ENCODE measurements around the gene TRHDE. TPM values are rescaled to one million over a fixed set of nuclear protein-coding genes. Genes with fewer than 3 reads are reported as not detected.

TRHDE gene
- total and polyA plus RNA-seq, 2 donors (not counting 1 experiment from before 2014, with no cell fraction given) = 7.3 to 8.8 TPM

DNA sequence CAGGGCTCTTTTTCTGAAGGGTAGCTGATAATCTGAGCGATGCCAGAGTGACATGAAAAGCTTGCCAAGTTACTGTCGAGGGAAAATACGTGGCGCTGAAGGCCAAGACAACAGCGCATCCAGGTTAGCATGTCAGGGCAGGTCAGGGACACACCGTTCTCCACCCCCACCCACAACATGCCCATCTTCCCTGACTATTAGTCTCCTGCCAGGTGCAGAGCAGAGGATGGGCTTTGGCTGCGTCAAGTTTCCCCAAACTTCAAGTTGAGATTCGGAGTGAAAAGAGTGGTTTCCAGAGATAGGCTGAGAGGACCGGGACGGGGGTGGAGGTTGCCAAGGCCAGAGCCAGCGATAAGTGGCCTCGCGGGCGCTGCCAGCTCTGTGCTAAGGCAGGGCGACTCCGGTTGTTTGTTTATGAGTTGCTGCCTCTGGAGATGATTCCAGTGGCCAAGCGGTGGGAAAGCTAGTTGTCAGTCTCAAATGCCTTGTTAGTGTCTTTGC lies 1.7 kb downstream of the TRHDE start:
- H3K9me3 ChIP-seq (ENCODE audit: control insufficient read depth, insufficient read depth, low read depth, low read length) = no peaks in the 10 kb centered on the region
- TF ChIP-seq EZH2 (IDR thresholded peaks at IDR 0.05; ENCODE audit: low read length, missing control alignments) = no peak
- TF ChIP-seq, protein P1, sequence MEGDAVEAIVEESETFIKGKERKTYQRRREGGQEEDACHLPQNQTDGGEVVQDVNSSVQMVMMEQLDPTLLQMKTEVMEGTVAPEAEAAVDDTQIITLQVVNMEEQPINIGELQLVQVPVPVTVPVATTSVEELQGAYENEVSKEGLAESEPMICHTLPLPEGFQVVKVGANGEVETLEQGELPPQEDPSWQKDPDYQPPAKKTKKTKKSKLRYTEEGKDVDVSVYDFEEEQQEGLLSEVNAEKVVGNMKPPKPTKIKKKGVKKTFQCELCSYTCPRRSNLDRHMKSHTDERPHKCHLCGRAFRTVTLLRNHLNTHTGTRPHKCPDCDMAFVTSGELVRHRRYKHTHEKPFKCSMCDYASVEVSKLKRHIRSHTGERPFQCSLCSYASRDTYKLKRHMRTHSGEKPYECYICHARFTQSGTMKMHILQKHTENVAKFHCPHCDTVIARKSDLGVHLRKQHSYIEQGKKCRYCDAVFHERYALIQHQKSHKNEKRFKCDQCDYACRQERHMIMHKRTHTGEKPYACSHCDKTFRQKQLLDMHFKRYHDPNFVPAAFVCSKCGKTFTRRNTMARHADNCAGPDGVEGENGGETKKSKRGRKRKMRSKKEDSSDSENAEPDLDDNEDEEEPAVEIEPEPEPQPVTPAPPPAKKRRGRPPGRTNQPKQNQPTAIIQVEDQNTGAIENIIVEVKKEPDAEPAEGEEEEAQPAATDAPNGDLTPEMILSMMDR (conservative IDR thresholded peaks at IDR 0.05 in 1 of 2, IDR thresholded peaks at IDR 0.05 in 1 of 2; ENCODE audit: low read depth in 1 of 2, low read length in 2 of 2) = no peak
- peak overlapping the region; percentile 65 for H3K4me2 ChIP-seq (ENCODE audit: extremely low read depth, insufficient read depth, low read length)
- no peaks in the 10 kb centered on the region for H3K4me1 ChIP-seq (ENCODE audit: control insufficient read depth, extremely low read depth, insufficient read depth, low read length)
- peak overlapping the region; percentile 77 for H3K9ac ChIP-seq (ENCODE audit: insufficient read depth, low read length)
- H3K27me3 ChIP-seq (ENCODE audit: control insufficient read depth, insufficient read depth, low read length) = peaks cover 6% of the 10 kb centered on the region
- H3K4me3 ChIP-seq (replicated peaks in 1 of 4; ENCODE audit: control extremely low read depth in 1 of 4, insufficient read depth in 1 of 4, low read depth in 3 of 4, low read length in 4 of 4) = peak overlapping the region; percentile 59 to 76 (median 74)
- no peaks in the 10 kb centered on the region for H3K36me3 ChIP-seq (ENCODE audit: control insufficient read depth, insufficient read depth, low read length)
- peak overlapping the region; percentile 85 for H3K27ac ChIP-seq (ENCODE audit: insufficient read depth, low read length)
- H2AFZ ChIP-seq (ENCODE audit: low read length) = peak overlapping the region; percentile 13
- peaks cover 66% of the 10 kb centered on the region for H3K79me2 ChIP-seq (ENCODE audit: control insufficient read depth, insufficient read depth, low read length)
- peak in 1 of 2 donors; percentile 28 for DNase-seq (ENCODE audit: low read depth in 2 of 2)
- no peaks in the 10 kb centered on the region for H4K20me1 ChIP-seq (ENCODE audit: control insufficient read depth, extremely low read depth, insufficient read depth, low read length)

DNA sequence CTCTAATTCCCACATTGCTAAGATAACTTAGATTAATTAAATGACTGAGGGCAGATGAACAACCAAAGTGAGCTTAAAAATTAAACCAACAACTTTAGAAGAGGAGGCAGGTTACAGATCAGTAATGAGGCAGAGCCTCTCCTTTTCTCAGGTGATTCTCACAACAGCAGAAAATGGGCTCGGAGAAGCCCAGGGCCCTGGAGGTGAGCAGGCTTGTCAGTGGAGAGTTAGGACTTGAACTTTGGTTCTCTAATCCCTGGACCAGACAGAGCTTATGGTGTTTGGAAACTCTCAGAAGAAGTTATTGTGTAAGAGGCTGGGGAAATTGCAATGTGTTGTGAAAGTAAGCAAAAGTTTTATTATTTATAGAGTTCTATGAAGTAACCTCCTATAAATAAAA lies 2.8 kb downstream of the TRHDE start:
- no peak overlapping the region for H3K9ac ChIP-seq (ENCODE audit: insufficient read depth, low read length)
- peak overlapping the region; percentile 59 to 76 (median 74) for H3K4me3 ChIP-seq (replicated peaks in 1 of 4; ENCODE audit: control extremely low read depth in 1 of 4, insufficient read depth in 1 of 4, low read depth in 3 of 4, low read length in 4 of 4)
- H4K20me1 ChIP-seq (ENCODE audit: control insufficient read depth, extremely low read depth, insufficient read depth, low read length) = no peaks in the 10 kb centered on the region
- H2AFZ ChIP-seq (ENCODE audit: low read length) = no peak overlapping the region
- H3K4me1 ChIP-seq (ENCODE audit: control insufficient read depth, extremely low read depth, insufficient read depth, low read length) = no peaks in the 10 kb centered on the region
- DNase-seq (ENCODE audit: low read depth in 2 of 2) = peak in 1 of 2 donors; percentile 95
- H3K27me3 ChIP-seq (ENCODE audit: control insufficient read depth, insufficient read depth, low read length) = peaks cover 6% of the 10 kb centered on the region
- H3K27ac ChIP-seq (ENCODE audit: insufficient read depth, low read length) = no peak overlapping the region
- peak overlapping the region; percentile 28 for H3K4me2 ChIP-seq (ENCODE audit: extremely low read depth, insufficient read depth, low read length)
- TF ChIP-seq, protein P1 (conservative IDR thresholded peaks at IDR 0.05 in 1 of 2, IDR thresholded peaks at IDR 0.05 in 1 of 2; ENCODE audit: low read depth in 1 of 2, low read length in 2 of 2) = no peak
- TF ChIP-seq EZH2 (IDR thresholded peaks at IDR 0.05; ENCODE audit: low read length, missing control alignments) = no peak
- no peaks in the 10 kb centered on the region for H3K36me3 ChIP-seq (ENCODE audit: control insufficient read depth, insufficient read depth, low read length)
- no peaks in the 10 kb centered on the region for H3K9me3 ChIP-seq (ENCODE audit: control insufficient read depth, insufficient read depth, low read depth, low read length)
- peaks cover 60% of the 10 kb centered on the region for H3K79me2 ChIP-seq (ENCODE audit: control insufficient read depth, insufficient read depth, low read length)

DNA sequence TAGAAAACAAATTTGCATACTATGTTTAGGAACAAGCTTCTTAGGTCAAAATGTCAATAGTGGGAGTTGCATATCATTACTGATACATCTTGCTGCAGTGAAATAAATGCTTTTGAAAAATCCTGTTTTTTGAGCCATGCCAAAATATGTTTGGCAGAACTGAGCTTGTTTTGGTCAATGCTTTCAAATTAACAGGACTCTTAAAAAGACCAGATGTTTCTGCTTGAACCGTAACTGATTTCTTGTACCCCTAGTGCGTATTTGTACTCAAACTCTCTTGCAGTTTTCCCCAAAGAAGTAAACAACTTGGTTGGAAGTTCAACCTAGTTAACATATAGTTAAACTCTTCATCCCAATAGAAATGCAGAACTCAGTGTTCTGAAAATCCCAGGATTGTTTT lies 3.4 kb downstream of the TRHDE start:
- no peaks in the 10 kb centered on the region for H3K4me1 ChIP-seq (ENCODE audit: control insufficient read depth, extremely low read depth, insufficient read depth, low read length)
- H3K36me3 ChIP-seq (ENCODE audit: control insufficient read depth, insufficient read depth, low read length) = no peaks in the 10 kb centered on the region
- peaks cover 61% of the 10 kb centered on the region for H3K79me2 ChIP-seq (ENCODE audit: control insufficient read depth, insufficient read depth, low read length)
- peaks cover 6% of the 10 kb centered on the region for H3K27me3 ChIP-seq (ENCODE audit: control insufficient read depth, insufficient read depth, low read length)
- peak overlapping the region; percentile 48 for H3K4me2 ChIP-seq (ENCODE audit: extremely low read depth, insufficient read depth, low read length)
- H3K4me3 ChIP-seq (replicated peaks in 1 of 4; ENCODE audit: control extremely low read depth in 1 of 4, insufficient read depth in 1 of 4, low read depth in 3 of 4, low read length in 4 of 4) = peak overlapping the region in 3 of 4 experiments; percentile 27 to 76 (median 75)
- DNase-seq (ENCODE audit: low read depth in 2 of 2) = peak in 1 of 2 donors; percentile 58
- no peak overlapping the region for H3K9ac ChIP-seq (ENCODE audit: insufficient read depth, low read length)
- H2AFZ ChIP-seq (ENCODE audit: low read length) = no peak overlapping the region
- no peak for TF ChIP-seq EZH2 (IDR thresholded peaks at IDR 0.05; ENCODE audit: low read length, missing control alignments)
- TF ChIP-seq, protein P1 (conservative IDR thresholded peaks at IDR 0.05 in 1 of 2, IDR thresholded peaks at IDR 0.05 in 1 of 2; ENCODE audit: low read depth in 1 of 2, low read length in 2 of 2) = no peak
- H3K9me3 ChIP-seq (ENCODE audit: control insufficient read depth, insufficient read depth, low read depth, low read length) = no peaks in the 10 kb centered on the region
- H4K20me1 ChIP-seq (ENCODE audit: control insufficient read depth, extremely low read depth, insufficient read depth, low read length) = no peaks in the 10 kb centered on the region
- H3K27ac ChIP-seq (ENCODE audit: insufficient read depth, low read length) = no peak overlapping the region

Data from fibroblast of lung (primary cell).